Measurements from ENCODE around the gene RANBP3L. TPM values are rescaled to one million over a fixed set of nuclear protein-coding genes. Genes with fewer than 3 reads are reported as not detected.
"Not testable (repeated sequence)": the region's sequence is repeated elsewhere in the genome, so short reads cannot be mapped to it uniquely, and the experiment has no call there.

Gene RANBP3L
- total and polyA plus RNA-seq, 11 donors: 0.14 to 2.2 (median 0.38) TPM

GRCh38 chr5:36202521-36202961, 99.2 kb downstream of the RANBP3L start:
- Histone ChIP-seq H3K4me3 (no peak overlapping the region), H3K36me3 (peaks cover 0 to 83% (median 38%) of the 10 kb centered on the region in 9 donors), H3K27me3 (no peaks in the 10 kb centered on the region), H3K9me3 (no peaks in the 10 kb centered on the region), H3K27ac (peak overlapping the region in 6 of 12 donors; percentile 1 to 41 (median 13)), H3K4me1 (peaks cover 0 to 24% (median 3%) of the 10 kb centered on the region in 12 donors)
- peak in 2 of 5 donors; percentile 15 to 27 for DNase-seq
- intact Hi-C loops (cut with DNase I): no loop called here
- WGBS, 4 donors: 16 to 33% (median 27%) methylated on average over 3 of the region's 3 CpGs
- peak; percentile 78 to 97 (median 88) for ATAC-seq
- TF ChIP-seq POLR2A (IDR thresholded peaks at IDR 0.05): no peak
- TF ChIP-seq CTCF (IDR thresholded peaks at IDR 0.05): no peak

- 79 to 82% (median 81%) methylated on average over 4 of the region's 4 CpGs for WGBS, 4 donors
- H3K4me1 ChIP-seq: peaks cover 0 to 24% (median 3%) of the 10 kb centered on the region in 12 donors
- no peak overlapping the region for H3K4me3 ChIP-seq
- intact Hi-C loops (cut with DNase I): no loop called here
- DNase-seq (no peak), ATAC-seq (no peak)
- peaks cover 3 to 87% (median 52%) of the 10 kb centered on the region in 9 donors for H3K36me3 ChIP-seq
- no peak overlapping the region for H3K27ac ChIP-seq
- TF ChIP-seq CTCF (IDR thresholded peaks at IDR 0.05) (no peak), POLR2A (IDR thresholded peaks at IDR 0.05) (no peak)
- H3K27me3 ChIP-seq: no peaks in the 10 kb centered on the region
- H3K9me3 ChIP-seq: no peaks in the 10 kb centered on the region
Measured at GRCh38 chr5:36200513-36200912, 101.2 kb downstream of the RANBP3L start.

GRCh38 chr5:36199620-36200019, 102.1 kb downstream of the RANBP3L start:
- DNase-seq (no peak), ATAC-seq (no peak)
- TF ChIP-seq CTCF (IDR thresholded peaks at IDR 0.05): no peak
- no peak for TF ChIP-seq POLR2A (IDR thresholded peaks at IDR 0.05)
- Histone ChIP-seq H3K9me3 (no peaks in the 10 kb centered on the region), H3K27me3 (no peaks in the 10 kb centered on the region), H3K4me1 (peaks cover 0 to 24% (median 3%) of the 10 kb centered on the region in 12 donors), H3K27ac (no peak overlapping the region), H3K36me3 (peaks cover 3 to 88% (median 58%) of the 10 kb centered on the region in 9 donors), H3K4me3 (no peak overlapping the region)
- intact Hi-C loops (cut with DNase I): no loop called here
- WGBS, 4 donors: 63 to 73% (median 70%) methylated on average over 2 of the region's 2 CpGs

- H3K4me1 ChIP-seq: peaks cover 0 to 17% (median 3%) of the 10 kb centered on the region in 12 donors
- ATAC-seq; H3K27ac ChIP-seq; H3K9me3 ChIP-seq; H3K4me3 ChIP-seq; H3K27me3 ChIP-seq; intact Hi-C loops (cut with DNase I); DNase-seq: not testable (repeated sequence)
- H3K36me3 ChIP-seq: peaks cover 3 to 96% (median 64%) of the 10 kb centered on the region in 9 donors
- WGBS, 4 donors: 89 to 95% (median 92%) methylated on average over 2 to 3 of the region's 3 CpGs
Measured at GRCh38 chr5:36198783-36199182, 102.9 kb downstream of the RANBP3L start.

Other genes starting within 250 kb of the RANBP3L start
- gene UGT3A2, start 235.0 kb downstream of the RANBP3L start, total RNA-seq: under 1 TPM in 1 of 9 donors, not detected in 8; 0.32 TPM
- gene UGT3A2, start 235.0 kb downstream of the RANBP3L start, polyA plus RNA-seq: not detected
- 10 to 100 TPM; 10.0 to 18.2 (median 13.9) TPM for gene LMBRD2, start 150.0 kb downstream of the RANBP3L start, total RNA-seq
- 1 to 10 TPM; 2.6 to 5.2 TPM for gene LMBRD2, start 150.0 kb downstream of the RANBP3L start, polyA plus RNA-seq
- 10 to 100 TPM in 1 of 9 donors, 1 to 10 TPM in 8; 3.4 to 12.0 (median 6.0) TPM for gene SKP2, start 149.8 kb downstream of the RANBP3L start, total RNA-seq
- 1 to 10 TPM; 1.6 to 1.9 TPM for gene SKP2, start 149.8 kb downstream of the RANBP3L start, polyA plus RNA-seq
- 10 to 100 TPM; 25.8 to 41.8 (median 37.2) TPM for gene NADK2, start 60.0 kb downstream of the RANBP3L start, total RNA-seq
- 10 to 100 TPM; 10.4 to 22.2 TPM for gene NADK2, start 60.0 kb downstream of the RANBP3L start, polyA plus RNA-seq